Sigmoid colon (tissue), 4 donors: ENCODE data around the gene PIK3R1.

Experiments used
- EP300 ChIP-seq, 4 donors: sonication (generic); formaldehyde crosslinking; IDR thresholded peaks; one replicate each; pipeline ENCODE4 v1.6.1; 2017; ENCODE audit warnings: antibody characterized with exemption in 4 of 4
- POLR2A ChIP-seq, 2 donors: fragments of 450-650 bp; IDR thresholded peaks; one replicate each; pipeline ENCODE4 v1.6.1; 2016; ENCODE audit warnings: antibody characterized with exemption in 2 of 2, mild to moderate bottlenecking in 2 of 2, moderate library complexity in 2 of 2
- TF ChIP-seq, protein P1 (sequence below), 4 experiments: fragments of 450-650 bp in 3 of 4; fragments of 200-600 bp in 1 of 4; IDR thresholded peaks; one replicate each; pipeline ENCODE4 v1.5.1; 2016 to 2019; ENCODE audit warnings: antibody characterized with exemption in 4 of 4, mild to moderate bottlenecking in 3 of 4, moderate library complexity in 2 of 4

DNA sequence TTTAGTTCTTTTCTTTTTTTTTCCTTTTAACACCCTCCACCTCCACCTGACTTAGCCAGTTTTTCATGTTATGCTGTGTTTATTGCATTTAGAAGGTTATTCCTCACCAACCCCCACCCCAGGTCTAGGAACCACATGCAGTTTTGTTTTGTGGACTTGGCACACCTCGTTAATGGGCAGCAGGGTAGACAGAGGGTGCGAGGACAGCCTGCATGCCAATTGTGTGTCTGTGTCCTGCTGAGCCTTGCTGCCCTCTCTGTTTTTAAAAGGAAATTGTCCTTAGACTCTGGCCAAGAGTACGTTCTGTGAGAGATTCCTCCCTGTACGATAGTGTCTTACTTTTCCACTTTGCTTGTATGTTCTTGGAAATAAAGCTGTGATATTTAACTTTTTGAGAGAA, 13.9 kb downstream of the PIK3R1 start:
- TF ChIP-seq, protein P1, sequence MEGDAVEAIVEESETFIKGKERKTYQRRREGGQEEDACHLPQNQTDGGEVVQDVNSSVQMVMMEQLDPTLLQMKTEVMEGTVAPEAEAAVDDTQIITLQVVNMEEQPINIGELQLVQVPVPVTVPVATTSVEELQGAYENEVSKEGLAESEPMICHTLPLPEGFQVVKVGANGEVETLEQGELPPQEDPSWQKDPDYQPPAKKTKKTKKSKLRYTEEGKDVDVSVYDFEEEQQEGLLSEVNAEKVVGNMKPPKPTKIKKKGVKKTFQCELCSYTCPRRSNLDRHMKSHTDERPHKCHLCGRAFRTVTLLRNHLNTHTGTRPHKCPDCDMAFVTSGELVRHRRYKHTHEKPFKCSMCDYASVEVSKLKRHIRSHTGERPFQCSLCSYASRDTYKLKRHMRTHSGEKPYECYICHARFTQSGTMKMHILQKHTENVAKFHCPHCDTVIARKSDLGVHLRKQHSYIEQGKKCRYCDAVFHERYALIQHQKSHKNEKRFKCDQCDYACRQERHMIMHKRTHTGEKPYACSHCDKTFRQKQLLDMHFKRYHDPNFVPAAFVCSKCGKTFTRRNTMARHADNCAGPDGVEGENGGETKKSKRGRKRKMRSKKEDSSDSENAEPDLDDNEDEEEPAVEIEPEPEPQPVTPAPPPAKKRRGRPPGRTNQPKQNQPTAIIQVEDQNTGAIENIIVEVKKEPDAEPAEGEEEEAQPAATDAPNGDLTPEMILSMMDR (IDR thresholded peaks at IDR 0.05), result no peak
- TF ChIP-seq EP300 (IDR thresholded peaks at IDR 0.05), result no peak
- TF ChIP-seq POLR2A (IDR thresholded peaks at IDR 0.05), result no peak
